NCI-H526 treated with DMSO at 0.1 percent for 48 hours (cell line): Measurements from ENCODE around the gene CPA4.
A peak's percentile ranks its signal among the peaks of the same experiment; 100 is the strongest.
"Not testable (repeated sequence)": the region's sequence is repeated elsewhere in the genome, so short reads cannot be mapped to it uniquely, and the experiment has no call there.

Experiments
- DNase-seq: peaks from one replicate; lab custom pipeline; 2025; lab: John Stamatoyannopoulos, UW

Gene CPA4

DNA sequence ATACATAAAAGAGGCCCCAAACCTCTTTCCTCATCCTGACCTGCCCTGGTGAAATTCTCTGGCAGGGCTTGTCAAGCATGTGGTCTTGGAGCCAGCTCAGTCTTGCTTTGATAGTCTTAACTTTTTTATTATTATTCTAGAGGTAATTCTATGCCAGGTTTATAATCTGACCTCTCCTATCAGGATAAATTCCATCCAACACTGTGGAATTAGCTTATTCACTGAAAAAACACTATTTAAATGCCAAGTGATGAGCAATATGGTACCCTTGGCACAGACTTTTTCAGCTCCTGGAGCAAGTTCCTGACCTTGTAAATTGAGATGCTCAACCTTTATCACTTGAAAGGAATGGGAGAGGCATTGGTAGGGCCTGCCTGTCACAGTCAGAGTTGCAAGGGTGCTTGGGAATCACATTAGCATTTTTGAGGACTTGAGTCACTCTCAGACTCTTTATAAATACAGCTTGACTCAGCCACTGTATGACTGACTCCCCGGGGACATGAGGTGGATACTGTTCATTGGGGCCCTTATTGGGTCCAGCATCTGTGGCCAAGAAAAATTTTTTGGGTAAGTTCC is at the start of gene CPA4:
Gene CPA4 (plus strand): TSS at position 480 of the 576 bp plus-strand sequence. CDS start 20 bp downstream, at position 500.
- DNase-seq = no peak

DNA sequence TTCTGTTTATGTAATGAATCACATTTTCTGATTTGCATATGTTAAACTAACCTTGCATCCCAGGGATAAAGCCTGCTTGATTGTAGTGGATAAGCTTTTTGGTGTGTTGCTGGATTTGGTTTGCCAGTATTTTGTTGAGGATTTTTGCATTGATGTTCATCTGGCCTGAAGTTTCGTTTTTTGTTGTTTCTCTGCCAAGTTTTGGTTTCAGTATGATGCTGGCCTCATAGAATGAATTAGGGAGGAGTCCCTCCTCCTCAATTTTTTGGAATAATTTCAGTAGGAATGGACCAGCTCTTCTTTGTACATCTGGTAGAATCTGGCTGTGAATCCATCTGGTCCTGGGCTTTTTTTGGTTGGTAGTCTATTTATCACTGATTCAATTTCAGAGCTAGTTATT is 49.5 kb upstream of the CPA4 start:
- DNase-seq = not testable (repeated sequence)

GRCh38 chr7:130246491-130246890 is 46.5 kb upstream of the CPA4 start:
- not testable (repeated sequence) for DNase-seq

DNA sequence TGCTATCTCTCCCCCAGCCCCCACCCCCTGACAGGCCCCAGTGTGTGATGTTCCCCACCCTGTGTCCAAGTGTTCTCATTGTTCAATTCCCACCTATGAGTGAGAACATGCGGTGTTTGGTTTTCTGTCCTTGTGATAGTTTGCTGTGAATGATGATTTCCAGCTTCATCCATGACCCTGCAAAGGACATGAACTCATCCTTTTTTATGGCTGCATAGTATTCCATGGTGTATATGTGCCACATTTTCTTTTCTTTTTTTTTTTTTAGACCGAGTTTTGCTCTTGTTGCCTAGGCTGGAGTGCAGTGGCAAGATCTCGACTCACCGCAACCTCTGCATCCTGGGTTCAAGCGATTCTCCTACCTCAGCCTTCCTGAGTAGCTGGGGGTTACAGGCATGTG is 44.1 kb upstream of the CPA4 start:
- not testable (repeated sequence) for DNase-seq

- DNase-seq = not testable (repeated sequence)
These were observed 43.3 kb upstream of the CPA4 start for GRCh38 chr7:130249626-130250025.

DNA sequence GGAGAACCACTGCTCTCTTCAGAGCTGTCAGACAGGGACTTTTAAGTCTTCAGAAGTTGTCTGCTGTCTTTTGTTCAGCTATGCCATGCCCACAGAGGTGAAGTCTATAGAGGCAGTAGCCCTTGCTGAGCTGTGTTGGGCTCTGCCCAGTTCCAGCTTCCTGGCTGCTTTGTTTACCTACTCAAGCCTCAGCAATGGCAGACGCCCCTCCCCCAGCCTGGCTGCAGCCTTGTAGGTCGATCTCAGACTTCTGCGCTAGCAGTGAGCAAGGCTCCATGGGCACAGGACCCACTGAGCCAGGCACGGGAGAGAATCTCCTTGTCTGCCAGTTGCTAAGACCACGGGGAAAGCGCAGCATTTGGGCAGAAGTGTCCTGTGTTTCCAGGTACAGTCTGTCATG is 38.4 kb upstream of the CPA4 start:
- no peak for DNase-seq

GRCh38 chr7:130256704-130257103 is 36.3 kb upstream of the CPA4 start:
- no peak for DNase-seq

- DNase-seq = no peak
These were observed 34.4 kb upstream of the CPA4 start for GRCh38 chr7:130258494-130259078.

DNA sequence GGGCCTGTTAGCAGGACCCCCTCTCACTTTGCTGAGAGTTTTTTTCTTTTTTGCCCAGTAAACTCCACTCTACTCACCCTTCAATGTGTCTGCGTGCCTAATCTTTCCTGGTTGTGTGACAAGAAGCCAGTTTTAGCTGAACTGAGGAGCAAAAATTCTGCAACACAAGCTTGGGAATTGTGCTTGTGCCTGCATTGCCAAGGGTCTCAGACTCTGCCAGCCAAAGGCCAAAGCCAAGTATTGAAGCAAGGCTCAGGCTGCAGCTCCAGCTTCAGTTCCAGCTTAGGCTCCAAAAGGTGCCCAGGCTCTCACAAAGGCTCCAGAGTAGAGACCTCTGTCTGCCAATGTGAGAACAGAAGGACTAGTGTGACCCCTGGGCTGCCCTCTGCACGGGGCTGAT is 30.5 kb upstream of the CPA4 start:
- no peak for DNase-seq

DNA sequence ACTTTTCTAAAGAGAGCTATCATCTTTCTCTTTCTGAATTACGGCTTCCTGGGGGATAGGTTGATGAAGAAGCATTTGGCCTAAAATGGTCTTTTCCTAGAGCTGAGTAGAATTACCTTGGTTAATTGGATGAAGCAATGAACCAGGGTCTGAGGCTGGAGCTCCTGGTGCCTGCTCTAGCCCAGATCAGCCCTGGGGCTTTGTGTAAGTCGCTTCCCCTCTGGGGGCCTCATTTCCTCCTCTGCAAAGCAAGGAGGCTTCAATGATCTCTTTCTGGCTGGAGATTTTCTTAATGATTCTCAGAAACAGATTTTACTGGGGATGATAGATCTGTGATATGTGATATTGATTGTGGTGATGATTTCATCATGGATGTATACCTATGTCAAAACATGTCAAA is 29.8 kb upstream of the CPA4 start:
- no peak for DNase-seq

GRCh38 chr7:130266258-130266960 is 26.6 kb upstream of the CPA4 start, which contains the start of gene CPA2:
CPA2 (plus strand) TSS chr7:130266863; CDS start chr7:130266882, 19 bp downstream.
- no peak for DNase-seq

GRCh38 chr7:130266961-130267321 is 26.0 kb upstream of the CPA4 start:
- DNase-seq = no peak

DNA sequence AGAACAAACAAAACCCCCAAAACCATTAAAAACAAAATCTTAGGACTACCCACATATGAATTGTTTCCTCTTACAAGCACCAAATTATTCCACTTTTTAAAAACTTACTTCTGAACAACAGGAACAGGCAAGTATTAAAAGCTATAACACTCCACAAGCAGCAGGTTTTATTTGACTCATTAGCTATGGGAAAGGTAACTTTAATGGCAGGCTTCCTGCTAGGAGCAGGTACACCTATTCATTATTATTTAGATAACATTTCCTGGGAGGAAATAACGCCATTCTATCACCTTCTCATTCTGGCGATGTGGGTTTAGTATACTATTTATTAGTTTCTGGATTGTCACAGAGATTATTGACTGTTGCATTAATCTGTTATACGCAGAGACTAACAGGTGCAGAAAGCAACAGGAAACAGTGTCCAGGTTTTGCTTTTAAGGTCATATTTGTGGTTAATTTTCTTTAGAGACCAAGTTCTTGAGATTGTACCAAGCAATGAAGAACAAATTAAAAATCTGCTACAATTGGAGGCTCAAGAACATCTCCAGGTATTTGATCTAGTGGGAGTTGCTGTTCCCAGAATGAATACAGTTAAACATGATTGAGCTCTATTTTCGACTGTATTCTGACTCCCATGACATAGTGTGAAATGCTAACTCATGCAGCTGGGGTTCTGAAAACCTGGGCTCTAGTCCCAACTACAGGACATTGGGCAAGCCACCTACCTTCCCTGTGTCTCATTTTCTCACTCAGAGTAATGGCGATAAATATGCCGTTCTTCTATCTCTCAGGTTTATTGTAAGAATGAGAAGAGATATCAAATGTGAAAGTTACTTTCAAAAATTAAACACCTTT is 24.3 kb upstream of the CPA4 start:
- no peak for DNase-seq

DNA sequence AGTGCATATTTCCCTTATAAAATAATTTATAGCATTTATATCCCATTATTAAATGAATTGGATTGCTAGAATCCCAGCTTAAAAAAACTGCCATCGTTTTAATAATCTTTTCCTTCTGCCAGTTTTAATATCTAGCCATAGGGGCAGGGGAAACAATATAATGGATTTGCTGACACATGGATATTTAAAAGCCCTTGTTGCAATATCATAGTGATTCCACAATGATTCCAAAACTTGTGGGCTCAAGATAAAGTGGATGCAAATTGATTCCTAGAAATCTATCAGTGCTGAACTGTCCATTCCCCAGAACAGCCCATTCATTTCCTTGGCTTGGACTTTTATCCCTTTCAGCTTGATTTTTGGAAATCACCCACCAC is 23.7 kb upstream of the CPA4 start:
- no peak for DNase-seq

GRCh38 chr7:130270947-130271800 is 21.8 kb upstream of the CPA4 start:
- no peak for DNase-seq

GRCh38 chr7:130272381-130273080 is 20.4 kb upstream of the CPA4 start:
- DNase-seq = peak; percentile 19

DNA sequence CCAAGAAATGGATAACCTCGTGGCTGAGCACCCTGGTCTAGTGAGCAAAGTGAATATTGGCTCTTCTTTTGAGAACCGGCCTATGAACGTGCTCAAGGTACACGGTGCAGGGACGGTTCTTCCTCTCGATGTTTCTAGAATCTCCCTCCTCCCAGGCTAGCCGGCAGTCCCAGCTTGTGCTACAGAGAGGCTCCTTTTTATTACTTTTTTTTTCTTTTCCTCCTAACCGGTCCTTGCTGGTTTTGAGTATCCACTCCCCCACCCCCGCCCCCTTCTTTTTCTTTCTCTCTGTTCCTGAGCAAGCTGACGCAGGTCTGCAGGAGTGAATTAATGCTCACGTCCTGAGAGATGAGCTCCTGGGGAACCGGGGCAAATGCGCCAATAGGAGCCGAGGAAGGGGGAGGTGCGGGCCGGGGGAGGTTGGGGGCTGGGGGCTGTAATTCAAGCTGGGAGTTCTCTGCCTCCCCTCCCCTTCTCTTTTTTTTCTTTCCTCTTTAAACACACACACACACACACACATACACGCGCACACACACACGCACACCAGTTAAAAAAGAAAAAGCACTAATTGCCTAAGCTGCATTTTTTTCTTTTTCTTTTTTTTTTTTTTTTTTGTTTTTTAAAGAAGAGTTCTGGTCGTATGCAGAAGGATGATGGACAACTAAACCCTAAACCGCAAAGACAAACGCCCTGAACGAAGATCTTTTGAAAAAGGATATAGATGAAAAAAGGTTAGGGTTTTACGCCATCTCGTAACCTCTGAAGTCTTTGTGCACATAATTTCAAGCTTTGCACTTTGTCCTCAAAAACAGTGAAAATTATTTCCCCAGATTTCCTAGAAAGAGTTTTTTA is 19.7 kb upstream of the CPA4 start:
- DNase-seq = peak; percentile 73

- peak; percentile 61 for DNase-seq
These were observed 19.1 kb upstream of the CPA4 start for GRCh38 chr7:130273933-130274255.

DNA sequence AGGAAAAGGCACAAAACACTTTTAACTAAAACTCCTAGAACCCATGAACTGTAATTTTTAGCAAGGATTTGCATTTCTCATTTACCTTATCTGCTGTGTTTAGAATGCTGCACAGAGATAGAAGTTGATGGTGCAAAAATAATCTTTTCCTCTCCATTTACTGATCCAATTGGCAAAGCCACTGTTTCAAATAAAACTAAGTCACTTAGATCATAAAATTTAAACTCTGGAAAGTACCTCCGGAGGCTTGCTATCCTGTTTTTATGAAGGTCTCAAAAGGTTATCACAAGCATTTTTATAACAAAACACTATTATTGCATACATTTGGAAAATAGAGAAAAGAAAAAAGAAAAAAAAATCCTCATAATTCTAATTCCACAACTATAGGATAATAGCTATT is 18.7 kb upstream of the CPA4 start:
- no peak for DNase-seq

- no peak for DNase-seq
These were observed 17.9 kb upstream of the CPA4 start for GRCh38 chr7:130274983-130275591.
